K562 (cell line): ENCODE results near the gene ERICH6B. TPM values are rescaled to one million over a fixed set of nuclear protein-coding genes. Genes with fewer than 3 reads are reported as not detected.

Experiments
- ATAC-seq: fragments of 200-7000 bp; cut with Tn5 transposase; 3 replicates; pipeline ENCODE4 v1.9.1; 2020; ENCODE audit warnings: moderate library complexity
- BruUV-seq: library from RNA; stranded (reverse); fragments of 400-500 nt; replicated peaks from 2 replicates; lab custom pipeline; 2021; lab: Mats Ljungman, UMichigan
- CTCF ChIA-PET: fragments of 300-600 bp; formaldehyde crosslinking; extraction: SDS; loops from one replicate; lab custom pipeline; 2021; ENCODE audit warnings: low intra/inter-chr PET ratio; lab: Yijun Ruan, JAX
- POLR2A ChIA-PET: fragments of 300-600, 350-650 bp; sonication (Branson Sonifier 250); formaldehyde crosslinking; extraction: SDS; loops from one replicate; lab custom pipeline; 2021; ENCODE audit warnings: antibody characterized with exemption, inconsistent platforms; lab: Yijun Ruan, JAX
- DNase-seq, 4 experiments: peaks; one replicate each; pipeline versions ENCODE4 v3.0.0 to v3.0.0-alpha.2; 2011 to 2018; ENCODE audit warnings: low spot score in 3 of 4, mixed read lengths in 3 of 4; ENCODE audit errors: extremely low read depth in 1 of 4
- FAIRE-seq: peaks from 2 replicates; lab custom pipeline; 2011; peaks lifted over from hg19 to GRCh38; lab: Jason Lieb, UNC
- H2AFZ ChIP-seq: 2 replicates; pipeline ENCODE4 v1.6.0; 2011; ENCODE audit warnings: low read depth, low read length, control low read depth, inconsistent platforms
- H3K27ac ChIP-seq: fragments of 200-600 bp; 3 replicates; pipeline ENCODE4 v1.8.0; 2011; ENCODE audit warnings: low read depth, mild to moderate bottlenecking, control low read depth, inconsistent platforms, low read length, moderate library complexity, mixed read lengths; ENCODE audit errors: extremely low read depth
- H3K27me3 ChIP-seq, 2 experiments: fragments of 300-600 bp in 1 of 2; 2 replicates in 1 of 2; 3 replicates in 1 of 2; pipeline versions ENCODE4 v1.6.0 to v1.8.0; 2011; ENCODE audit warnings: inconsistent platforms in 2 of 2, low read length in 2 of 2, mild to moderate bottlenecking in 1 of 2, mixed read lengths in 1 of 2, moderate library complexity in 1 of 2; ENCODE audit not compliant: control insufficient read depth in 2 of 2, insufficient read depth in 2 of 2
- H3K36me3 ChIP-seq: fragments of 300-600 bp; 3 replicates; pipeline ENCODE4 v1.8.0; 2011; ENCODE audit warnings: mild to moderate bottlenecking, low read length, inconsistent platforms; ENCODE audit not compliant: control insufficient read depth, insufficient read depth
- H3K4me1 ChIP-seq, 2 experiments: fragments of 200-600 bp in 1 of 2; replicated peaks in 1 of 2; 2 replicates in 1 of 2; 3 replicates in 1 of 2; pipeline versions ENCODE4 v1.5.1 to v1.8.0; 2011; ENCODE audit warnings: inconsistent platforms in 2 of 2, low read length in 2 of 2, mild to moderate bottlenecking in 1 of 2, mixed read lengths in 1 of 2, moderate library complexity in 1 of 2; ENCODE audit not compliant: control insufficient read depth in 2 of 2, insufficient read depth in 2 of 2
- H3K4me2 ChIP-seq: 2 replicates; pipeline ENCODE4 v1.6.1; 2011; ENCODE audit warnings: low read length, control low read depth, inconsistent platforms, mixed read lengths; ENCODE audit not compliant: insufficient read depth
- H3K4me3 ChIP-seq: fragments of 200-600 bp; sonication (generic), shearing (Covaris generic); 2 replicates; pipeline ENCODE4 v1.5.1; 2016; ENCODE audit warnings: control low read depth, inconsistent platforms
- H3K79me2 ChIP-seq: fragments of 200-600 bp; 3 replicates; pipeline ENCODE4 v1.8.0; 2011; ENCODE audit warnings: low read length, inconsistent platforms; ENCODE audit not compliant: control insufficient read depth, insufficient read depth
- H3K9ac ChIP-seq, 2 experiments: 2 replicates each; pipeline versions ENCODE4 v1.6.0 to v1.6.1; 2011; ENCODE audit warnings: low read depth in 2 of 2, low read length in 2 of 2, control low read depth in 1 of 2, inconsistent platforms in 1 of 2, mild to moderate bottlenecking in 1 of 2, mixed read lengths in 1 of 2; ENCODE audit not compliant: insufficient read depth in 1 of 2
- H3K9me1 ChIP-seq: one replicate; pipeline ENCODE4 v1.6.0; 2011; ENCODE audit warnings: inconsistent platforms, mild to moderate bottlenecking, low read length, moderate library complexity; ENCODE audit not compliant: control insufficient read depth, insufficient read depth
- H3K9me3 ChIP-seq: replicated peaks from 2 replicates; pipeline ENCODE4 v1.5.1; 2011; ENCODE audit warnings: low read depth, low read length, inconsistent platforms; ENCODE audit not compliant: control insufficient read depth, insufficient read depth
- H4K20me1 ChIP-seq: replicated peaks from 2 replicates; pipeline ENCODE4 v1.6.1; 2011; ENCODE audit warnings: low read length, inconsistent platforms, mixed read lengths; ENCODE audit not compliant: control insufficient read depth, insufficient read depth
- DNMT1 ChIP-seq: fragments of 450-650 bp; IDR thresholded peaks from 2 replicates; pipeline ENCODE4 v1.6.1; 2016; ENCODE audit warnings: antibody characterized with exemption, mild to moderate bottlenecking
- ERF ChIP-seq: fragments of 450-650 bp; formaldehyde crosslinking; IDR thresholded peaks from 2 replicates; pipeline ENCODE4 v1.4.0; 2020; ENCODE audit warnings: mild to moderate bottlenecking, mixed read lengths
- HEY1 ChIP-seq: fragments of 250-450 bp; sonication (Bioruptor Pico); IDR thresholded peaks from 2 replicates; pipeline ENCODE4 v1.5.0; 2020; ENCODE audit warnings: mild to moderate bottlenecking, moderate library complexity, borderline replicate concordance
- RBM22 ChIP-seq: fragments of 200-400 bp; formaldehyde crosslinking; IDR thresholded peaks from 2 replicates; pipeline ENCODE4 v1.6.1; 2018; ENCODE audit warnings: low read length, low read depth; ENCODE audit not compliant: poor library complexity, severe bottlenecking
- SIX5 ChIP-seq, 2 experiments: IDR thresholded peaks; 2 replicates each; pipeline ENCODE4 v1.6.1; 2011; ENCODE audit warnings: low read length in 2 of 2, borderline replicate concordance in 1 of 2, low read depth in 1 of 2, mild to moderate bottlenecking in 1 of 2, moderate library complexity in 1 of 2; ENCODE audit not compliant: insufficient read depth in 1 of 2
- ZNF592 ChIP-seq: fragments of 450-650 bp; IDR thresholded peaks from 2 replicates; pipeline ENCODE4 v1.6.1; 2017; ENCODE audit warnings: antibody characterized with exemption, mild to moderate bottlenecking
- ZNF717 ChIP-seq: fragments of 250-450 bp; sonication (Bioruptor Pico); IDR thresholded peaks from 2 replicates; pipeline ENCODE4 v1.5.0; 2021
- WGBS: fragments of 100-300 bp; shearing (Covaris generic); methylation state at CpG from one replicate; pipeline ENCODE4 v1.1.6; 2016; ENCODE audit warnings: low coverage, mixed read lengths; ENCODE audit not compliant: insufficient coverage; ENCODE audit errors: missing lambda C conversion rate; 5-methylcytosine and 5-hydroxymethylcytosine counted together
- in situ Hi-C: fragments of 300-500 bp; cut with MboI; formaldehyde crosslinking; loops from 4 replicates; pipeline ENCODE4 v1.15.0; 2018; ENCODE audit warnings: inconsistent platforms, mixed read lengths
- intact Hi-C: fragments of 100-400 bp; cut with micrococcal nuclease; formaldehyde crosslinking; loops from 2 replicates; pipeline ENCODE4 v1.14.2; 2022
- polyA plus RNA-seq, 8 experiments: library from polyadenylated mRNA; depleted of rRNA in 4 of 8; stranded (reverse) in 5 of 8; unstranded in 3 of 8; fragments of >200 nt; fragmentation: Nextera tagmentation in 2 of 8; fragmentation: Illumina TruSeq in 1 of 8; extraction: Ambion mirVana in 2 of 8; extraction: Trizol in 1 of 8; gene quantifications; 2 replicates each; pipeline versions ENCODE4 v1.2.1 to v1.2.3, GENCODE V29; 2011 to 2014; ENCODE audit warnings: inconsistent platforms in 1 of 8, missing spikeins in 1 of 8
- total RNA-seq, 7 experiments: library from RNA; depleted of rRNA in 6 of 7; stranded (reverse); fragments of >200 nt in 6 of 7; fragmentation: Illumina TruSeq in 2 of 7; extraction: Trizol in 2 of 7; gene quantifications; 2 replicates each; pipeline versions ENCODE4 v1.2.1 to v1.2.3, GENCODE V29; 2011 to 2021; ENCODE audit warnings: low replicate concordance in 1 of 7
- TF ChIP-seq, protein P1 (sequence below): sonication (generic); formaldehyde crosslinking; IDR thresholded peaks from 2 replicates; pipeline ENCODE4 v1.8.1; 2023; ENCODE audit warnings: mild to moderate bottlenecking, missing genetic modification reagents

ERICH6B gene
- total and polyA plus RNA-seq, 9 of the 15 experiments (the other 6 are each of a cell fraction or from before 2014, with no cell fraction given) = not detected

GRCh38 chr13:45548281-45548680 lies 67.3 kb downstream of the ERICH6B start:
- ChIA-PET POLR2A (interaction anchor here (0.6 kb wide), 1 partner anchor 546 kb away, joined by 3 read pairs; no protein-coding TSS in a partner anchor), CTCF (no interaction called here)
- no peak for DNase-seq
- H3K9me3 ChIP-seq = no peaks in the 10 kb centered on the region
- no peaks in the 10 kb centered on the region for H3K36me3 ChIP-seq
- no peak for FAIRE-seq
- H2AFZ ChIP-seq = no peak overlapping the region
- H3K9me1 ChIP-seq = no peaks in the 10 kb centered on the region
- no peak for ATAC-seq
- intact Hi-C loops (no loop called here), in situ Hi-C loops (no loop called here)
- no TSS peak for BruUV-seq
- no peak overlapping the region for H3K27ac ChIP-seq
- no peaks in the 10 kb centered on the region for H3K79me2 ChIP-seq
- peaks cover 2 to 8% of the 10 kb centered on the region in 2 experiments; a peak in 4 of 5 replicates for H3K27me3 ChIP-seq
- no peaks in the 10 kb centered on the region for H3K4me1 ChIP-seq
- H3K4me3 ChIP-seq = no peak overlapping the region
- WGBS = 3% methylated on average over 6 of the region's 6 CpGs
- no peak overlapping the region for H3K4me2 ChIP-seq
- no peaks in the 10 kb centered on the region; the same call in 1 of the 2 replicates for H4K20me1 ChIP-seq
- no peak overlapping the region for H3K9ac ChIP-seq
- TF ChIP-seq, protein P1, sequence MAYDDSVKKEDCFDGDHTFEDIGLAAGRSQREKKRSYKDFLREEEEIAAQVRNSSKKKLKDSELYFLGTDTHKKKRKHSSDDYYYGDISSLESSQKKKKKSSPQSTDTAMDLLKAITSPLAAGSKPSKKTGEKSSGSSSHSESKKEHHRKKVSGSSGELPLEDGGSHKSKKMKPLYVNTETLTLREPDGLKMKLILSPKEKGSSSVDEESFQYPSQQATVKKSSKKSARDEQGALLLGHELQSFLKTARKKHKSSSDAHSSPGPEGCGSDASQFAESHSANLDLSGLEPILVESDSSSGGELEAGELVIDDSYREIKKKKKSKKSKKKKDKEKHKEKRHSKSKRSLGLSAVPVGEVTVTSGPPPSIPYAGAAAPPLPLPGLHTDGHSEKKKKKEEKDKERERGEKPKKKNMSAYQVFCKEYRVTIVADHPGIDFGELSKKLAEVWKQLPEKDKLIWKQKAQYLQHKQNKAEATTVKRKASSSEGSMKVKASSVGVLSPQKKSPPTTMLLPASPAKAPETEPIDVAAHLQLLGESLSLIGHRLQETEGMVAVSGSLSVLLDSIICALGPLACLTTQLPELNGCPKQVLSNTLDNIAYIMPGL (CRISPR knock-in tag) = no peak
- no peak for TF ChIP-seq ZNF717

- 5% methylated on average over 8 of the region's 8 CpGs for WGBS
- in situ Hi-C loops = no loop called here
- ATAC-seq (no peak), DNase-seq (no peak), FAIRE-seq (no peak)
- ChIA-PET CTCF (no interaction called here), POLR2A (no interaction called here)
- Histone ChIP-seq H2AFZ (no peak overlapping the region), H3K9me3 (no peaks in the 10 kb centered on the region), H3K79me2 (no peaks in the 10 kb centered on the region), H3K9me1 (no peaks in the 10 kb centered on the region), H3K4me2 (no peak overlapping the region), H3K4me3 (no peak overlapping the region), H3K4me1 (no peaks in the 10 kb centered on the region), H3K36me3 (no peaks in the 10 kb centered on the region), H3K27me3 (peaks cover 2 to 8% of the 10 kb centered on the region in 2 experiments; a peak in 4 of 5 replicates), H3K9ac (no peak overlapping the region), H3K27ac (no peak overlapping the region), H4K20me1 (no peaks in the 10 kb centered on the region; the same call in 1 of the 2 replicates)
- no TSS peak for BruUV-seq
- intact Hi-C loops = no loop called here
- no peak for TF ChIP-seq ERF (CRISPR knock-in tag)
- no peak for TF ChIP-seq SIX5 (IDR thresholded peaks at IDR 0.05; ENCODE audit: borderline replicate concordance in 1 of 2, insufficient read depth in 1 of 2, low read depth in 1 of 2, low read length in 2 of 2)
- no peak for TF ChIP-seq RBM22
- TF ChIP-seq ZNF592 = no peak
- no peak for TF ChIP-seq HEY1 (CRISPR knock-in tag)
- TF ChIP-seq DNMT1 = no peak
These were observed 69.2 kb downstream of the ERICH6B start for GRCh38 chr13:45546410-45546765.
